Suprapubic skin (tissue), 4 donors: ENCODE results near the gene NF1. TPM values are rescaled to one million over a fixed set of nuclear protein-coding genes. Genes with fewer than 3 reads are reported as not detected.

Experiments
- DNase-seq, 2 donors: peaks; one replicate each; pipeline ENCODE4 v3.0.0-alpha.2; 2019; ENCODE audit warnings: low spot score in 2 of 2
- H3K27ac ChIP-seq: fragments of 200-600 bp; sonication (generic); one replicate; pipeline ENCODE4 v1.5.1; 2019
- H3K27me3 ChIP-seq: fragments of 200-600 bp; sonication (generic); one replicate; pipeline ENCODE4 v1.5.1; 2019
- H3K36me3 ChIP-seq: fragments of 200-600 bp; sonication (generic); one replicate; pipeline ENCODE4 v1.5.1; 2019
- H3K4me1 ChIP-seq: fragments of 200-600 bp; sonication (generic); one replicate; pipeline ENCODE4 v1.5.1; 2019
- H3K4me3 ChIP-seq: fragments of 200-600 bp; sonication (generic); one replicate; pipeline ENCODE4 v1.5.1; 2019; ENCODE audit warnings: mild to moderate bottlenecking
- H3K9me3 ChIP-seq: fragments of 200-600 bp; sonication (generic); one replicate; pipeline ENCODE4 v1.5.1; 2019
- CTCF ChIP-seq, 2 donors: fragments of 200-600 bp in 1 of 2; fragments of 450-650 bp in 1 of 2; sonication (generic) in 1 of 2; IDR thresholded peaks; one replicate each; pipeline ENCODE4 v1.5.1; 2016 to 2019; ENCODE audit warnings: antibody characterized with exemption in 2 of 2, mild to moderate bottlenecking in 1 of 2, moderate library complexity in 1 of 2
- EP300 ChIP-seq: sonication (generic); formaldehyde crosslinking; IDR thresholded peaks from one replicate; pipeline ENCODE4 v1.6.1; 2017; ENCODE audit warnings: antibody characterized with exemption
- POLR2A ChIP-seq, 2 donors: fragments of 450-650 bp; IDR thresholded peaks; one replicate each; pipeline ENCODE4 v1.6.1; 2017; ENCODE audit warnings: antibody characterized with exemption in 2 of 2, mild to moderate bottlenecking in 2 of 2, moderate library complexity in 2 of 2
- POLR2AphosphoS5 ChIP-seq, 3 donors: sonication (generic); formaldehyde crosslinking; IDR thresholded peaks; one replicate each; pipeline ENCODE4 v1.6.1; 2017; ENCODE audit warnings: antibody characterized with exemption in 3 of 3
- WGBS: methylation state at CpG from one replicate; pipeline ENCODE4 v1.1.5; 2018; 5-methylcytosine and 5-hydroxymethylcytosine counted together
- total RNA-seq, 4 donors: library from RNA; depleted of rRNA; stranded (reverse); fragments of >200 nt; gene quantifications; one replicate each; pipeline ENCODE4 v1.1.0, GENCODE V29; 2016

The NF1 gene
- total RNA-seq, 4 donors from 2014 or later, result 32.3 to 113 (median 45.4) TPM

GRCh38 chr17:31163091-31163781 lies 68.5 kb downstream of the NF1 start:
- TF ChIP-seq CTCF (IDR thresholded peaks at IDR 0.05) (no peak), POLR2A (IDR thresholded peaks at IDR 0.05) (no peak), POLR2AphosphoS5 (IDR thresholded peaks at IDR 0.05) (no peak), EP300 (no peak)
- Histone ChIP-seq H3K36me3 (peaks cover 29% of the 10 kb centered on the region), H3K27ac (no peak overlapping the region), H3K9me3 (no peaks in the 10 kb centered on the region), H3K4me1 (no peaks in the 10 kb centered on the region), H3K4me3 (no peak overlapping the region), H3K27me3 (no peaks in the 10 kb centered on the region)
- 91% methylated on average over 7 of the region's 7 CpGs for WGBS
- no peak for DNase-seq

DNA sequence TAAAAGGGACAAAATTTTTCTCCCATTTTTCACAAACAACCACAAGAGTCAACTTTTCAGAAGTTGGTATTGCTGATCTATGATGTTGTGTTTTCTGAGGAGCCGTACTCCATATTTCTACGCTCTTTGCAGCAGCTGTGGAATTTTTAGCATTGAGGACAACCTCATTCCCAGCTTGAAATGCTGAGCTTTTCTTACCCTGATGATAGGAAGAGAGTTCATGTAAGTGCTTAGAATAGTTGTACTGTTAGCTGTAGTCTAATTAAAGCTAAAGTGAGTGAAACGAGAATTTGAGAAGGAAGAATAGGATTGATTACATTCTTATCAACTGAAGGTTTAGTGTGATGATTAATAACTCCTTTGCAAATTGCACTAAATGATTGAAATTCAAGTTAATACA lies 72.3 kb downstream of the NF1 start:
- Histone ChIP-seq H3K4me1 (no peaks in the 10 kb centered on the region), H3K36me3 (peaks cover 23% of the 10 kb centered on the region), H3K27ac (no peak overlapping the region), H3K4me3 (no peak overlapping the region), H3K9me3 (no peaks in the 10 kb centered on the region), H3K27me3 (no peaks in the 10 kb centered on the region)
- WGBS, result 96% methylated on average over 3 of the region's 3 CpGs
- no peak for TF ChIP-seq POLR2A (IDR thresholded peaks at IDR 0.05)
- no peak for TF ChIP-seq CTCF (IDR thresholded peaks at IDR 0.05)
- DNase-seq, result no peak

GRCh38 chr17:31171701-31172100 lies 76.9 kb downstream of the NF1 start:
- Histone ChIP-seq H3K27me3 (no peaks in the 10 kb centered on the region), H3K27ac (no peak overlapping the region)

GRCh38 chr17:31172388-31172787 lies 77.6 kb downstream of the NF1 start:
- Histone ChIP-seq H3K36me3 (peaks cover 3% of the 10 kb centered on the region), H3K27me3 (no peaks in the 10 kb centered on the region), H3K4me1 (no peaks in the 10 kb centered on the region), H3K27ac (no peak overlapping the region), H3K9me3 (no peaks in the 10 kb centered on the region), H3K4me3 (no peak overlapping the region)
- DNase-seq, result no peak
- no peak for TF ChIP-seq POLR2A (IDR thresholded peaks at IDR 0.05)
- TF ChIP-seq EP300, result no peak
- no peak for TF ChIP-seq POLR2AphosphoS5 (IDR thresholded peaks at IDR 0.05)
- no peak for TF ChIP-seq CTCF (IDR thresholded peaks at IDR 0.05)
- 97% methylated on average over 7 of the region's 7 CpGs for WGBS

More at GRCh38 chr17:31171701-31172100, 76.9 kb downstream of the NF1 start:
- Histone ChIP-seq H3K4me3 (no peak overlapping the region), H3K36me3 (peaks cover 3% of the 10 kb centered on the region), H3K4me1 (no peaks in the 10 kb centered on the region), H3K9me3 (no peaks in the 10 kb centered on the region)
- no peak for DNase-seq
- TF ChIP-seq EP300 (no peak), POLR2A (IDR thresholded peaks at IDR 0.05) (no peak), POLR2AphosphoS5 (IDR thresholded peaks at IDR 0.05) (no peak), CTCF (IDR thresholded peaks at IDR 0.05) (no peak)

DNA sequence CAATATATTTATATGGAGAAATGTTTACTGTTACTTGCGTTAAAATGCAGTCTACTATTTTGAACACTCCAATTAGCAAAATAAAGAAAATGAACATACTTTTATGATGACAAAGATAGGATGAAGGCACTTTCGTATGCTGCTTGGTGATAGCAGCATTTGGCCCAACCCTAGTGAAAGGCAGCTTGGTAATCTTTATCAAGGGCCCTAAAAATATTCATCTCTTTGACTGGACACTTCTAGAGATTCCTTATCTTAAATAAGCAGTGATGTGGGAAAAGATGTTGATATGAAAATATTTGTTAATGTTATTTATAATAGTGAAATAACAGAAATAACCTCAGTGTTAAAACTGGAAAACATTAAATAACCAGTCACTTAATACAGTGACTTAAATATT lies 79.4 kb downstream of the NF1 start:
- TF ChIP-seq POLR2A (IDR thresholded peaks at IDR 0.05), result no peak
- TF ChIP-seq CTCF (IDR thresholded peaks at IDR 0.05), result no peak
- no peak for TF ChIP-seq EP300
- no peak for TF ChIP-seq POLR2AphosphoS5 (IDR thresholded peaks at IDR 0.05)
- Histone ChIP-seq H3K27me3 (no peaks in the 10 kb centered on the region), H3K27ac (no peak overlapping the region), H3K36me3 (no peaks in the 10 kb centered on the region), H3K4me1 (no peaks in the 10 kb centered on the region), H3K4me3 (no peak overlapping the region), H3K9me3 (no peaks in the 10 kb centered on the region)
- WGBS, result 94% methylated on average over 2 of the region's 2 CpGs
- DNase-seq, result no peak
